ENCODE results near the gene CERS4. TPM values are rescaled to one million over a fixed set of nuclear protein-coding genes. Genes with fewer than 3 reads are reported as not detected.
A peak's percentile ranks its signal among the peaks of the same experiment; 100 is the strongest.

Gene CERS4, protein sequence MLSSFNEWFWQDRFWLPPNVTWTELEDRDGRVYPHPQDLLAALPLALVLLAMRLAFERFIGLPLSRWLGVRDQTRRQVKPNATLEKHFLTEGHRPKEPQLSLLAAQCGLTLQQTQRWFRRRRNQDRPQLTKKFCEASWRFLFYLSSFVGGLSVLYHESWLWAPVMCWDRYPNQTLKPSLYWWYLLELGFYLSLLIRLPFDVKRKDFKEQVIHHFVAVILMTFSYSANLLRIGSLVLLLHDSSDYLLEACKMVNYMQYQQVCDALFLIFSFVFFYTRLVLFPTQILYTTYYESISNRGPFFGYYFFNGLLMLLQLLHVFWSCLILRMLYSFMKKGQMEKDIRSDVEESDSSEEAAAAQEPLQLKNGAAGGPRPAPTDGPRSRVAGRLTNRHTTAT
- total RNA-seq, result 10 to 100 TPM; 21.5 to 21.9 TPM
- 13.3 TPM for polyA plus RNA-seq

DNA sequence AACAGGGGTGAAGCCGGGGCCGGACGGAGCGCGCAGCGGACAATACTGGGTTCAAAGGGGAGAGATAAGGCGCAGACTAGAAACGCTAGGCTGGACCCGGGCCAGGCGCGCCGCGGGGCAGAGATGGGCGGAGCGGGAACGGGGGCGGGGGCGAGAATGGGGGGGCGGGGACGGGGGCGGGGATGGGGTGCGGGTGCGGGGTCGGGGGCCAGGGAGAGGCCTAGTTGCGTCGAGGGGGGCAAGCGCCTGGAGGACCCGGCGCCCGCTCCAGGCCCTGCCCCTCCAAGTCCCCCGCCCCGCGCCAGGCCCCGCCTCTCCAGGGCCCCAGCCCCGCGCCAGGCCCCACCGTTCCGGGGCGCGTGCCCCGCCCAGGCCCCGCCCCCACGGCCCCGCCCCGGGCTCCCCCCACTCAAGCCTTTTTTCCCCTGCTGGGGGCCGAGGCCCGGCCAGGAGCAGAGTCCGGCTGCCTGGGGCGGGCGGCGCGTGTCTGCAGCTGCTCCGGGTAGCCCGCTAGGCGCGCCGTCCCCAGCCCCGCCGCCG is at the start of gene CERS4:
Gene CERS4, plus strand, starts transcription at position 449 of the 540 bp plus-strand sequence. CDS start 41,707 bp downstream, outside the sequence.
- Mint-ChIP-seq H3K36me3 (peaks cover 0 to 14% (median 2%) of the 10 kb centered on the region in 3 donors), H3K27ac (peak within 1 kb of the TSS; percentile 75 to 99 (median 93)), H3K4me3 (peak within 1 kb of the TSS; percentile 82 to 97 (median 89)), H3K27me3 (peaks cover 0 to 4% of the 10 kb centered on the region in 2 donors), H3K9me3 (no peaks in the 10 kb centered on the region), H3K4me1 (peaks cover 22 to 43% (median 22%) of the 10 kb centered on the region in 3 donors)
- Histone ChIP-seq H3K27ac (ENCODE audit: low read depth, low read length) (peak within 1 kb of the TSS; percentile 67), H3K4me1 (ENCODE audit: insufficient read depth, low read length) (peaks cover 15% of the 10 kb centered on the region), H3K27me3 (ENCODE audit: insufficient read depth, low read length, poor library complexity, severe bottlenecking) (no peaks in the 10 kb centered on the region), H3K36me3 (ENCODE audit: insufficient read depth, low read length) (no peaks in the 10 kb centered on the region), H3K9me3 (ENCODE audit: low read length) (no peaks in the 10 kb centered on the region), H3K4me3 (ENCODE audit: low read length) (peak within 1 kb of the TSS; percentile 87)
- DNase-seq, result peak in 4 of 5 donors; percentile 74 to 86 (median 77)
- CTCF ChIA-PET, result interaction anchor here (1.0 to 1.2 kb wide), 3 partner anchors 11 to 51 kb away, joined by 3 to 5 read pairs (median 3); no protein-coding TSS in a partner anchor
- POLR2A ChIA-PET, result interaction anchor here (1.3 kb wide), 1 partner anchor 14 kb away, joined by 5 read pairs; no protein-coding TSS in a partner anchor

DNA sequence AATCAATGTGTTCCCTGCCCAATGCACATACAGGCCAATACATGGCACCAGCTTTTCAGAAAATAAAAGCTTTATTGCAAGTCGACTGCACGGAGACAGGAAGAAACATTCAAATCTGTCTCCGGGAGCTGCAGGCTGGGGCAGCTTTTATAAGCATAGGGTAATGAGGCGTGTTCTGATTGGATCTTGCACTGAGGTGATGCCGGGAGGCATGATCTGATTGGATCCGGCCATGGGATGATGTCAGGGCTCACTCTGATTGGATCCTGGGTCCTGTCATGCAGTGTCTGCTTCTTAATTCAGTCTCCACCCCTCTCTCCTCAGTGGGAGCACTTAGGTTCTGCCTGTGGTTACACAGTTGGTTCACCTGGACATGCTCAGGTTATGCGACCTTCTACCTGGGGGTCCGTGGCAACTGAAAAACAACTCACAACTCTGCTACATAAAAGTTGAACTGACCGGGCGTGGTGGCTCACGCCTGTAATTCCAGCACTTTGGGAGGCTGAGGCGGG is 48.0 kb upstream of the CERS4 start:
- CTCF ChIA-PET, result no interaction called here
- POLR2A ChIA-PET, result no interaction called here

DNA sequence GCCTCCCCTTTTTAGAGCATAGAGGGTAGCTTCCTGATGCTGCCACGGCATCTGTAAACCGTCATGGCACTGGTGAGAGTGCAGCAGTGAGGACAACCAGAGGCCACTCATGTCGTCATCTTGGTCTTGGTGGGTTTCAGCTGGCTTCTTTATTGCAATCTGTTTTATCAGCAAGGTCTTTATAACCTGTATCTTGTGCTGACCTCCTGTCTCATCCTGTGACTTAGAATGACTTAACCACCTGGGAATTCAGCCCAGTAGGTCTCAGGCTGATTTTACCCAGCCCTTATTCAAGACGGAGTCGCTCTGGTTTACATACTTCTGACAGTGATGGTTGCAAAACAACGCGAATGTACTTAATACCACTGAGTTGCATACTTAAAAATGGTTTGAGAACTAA is 45.4 kb upstream of the CERS4 start:
- DNase-seq, result no peak
- Mint-ChIP-seq H3K36me3 (no peaks in the 10 kb centered on the region), H3K27me3 (no peaks in the 10 kb centered on the region), H3K27ac (no peak overlapping the region), H3K4me1 (no peaks in the 10 kb centered on the region), H3K4me3 (no peak overlapping the region), H3K9me3 (no peaks in the 10 kb centered on the region)
- no peak overlapping the region for H3K4me3 ChIP-seq (ENCODE audit: low read length)
- H3K9me3 ChIP-seq (ENCODE audit: low read length), result no peaks in the 10 kb centered on the region
- no peaks in the 10 kb centered on the region for H3K27me3 ChIP-seq (ENCODE audit: insufficient read depth, low read length, poor library complexity, severe bottlenecking)
- no peaks in the 10 kb centered on the region for H3K36me3 ChIP-seq (ENCODE audit: insufficient read depth, low read length)
- ChIA-PET CTCF (interaction anchor here (1.6 kb wide), 1 partner anchor 90 kb away, joined by 3 read pairs; no protein-coding TSS in a partner anchor), POLR2A (no interaction called here)
- H3K4me1 ChIP-seq (ENCODE audit: insufficient read depth, low read length), result no peaks in the 10 kb centered on the region
- H3K27ac ChIP-seq (ENCODE audit: low read depth, low read length), result no peak overlapping the region

More for the DNA sequence above, 48.0 kb upstream of the CERS4 start:
- Histone ChIP-seq H3K4me3 (ENCODE audit: low read length) (no peak overlapping the region), H3K27ac (ENCODE audit: low read depth, low read length) (no peak overlapping the region), H3K27me3 (ENCODE audit: insufficient read depth, low read length, poor library complexity, severe bottlenecking) (no peaks in the 10 kb centered on the region), H3K36me3 (ENCODE audit: insufficient read depth, low read length) (no peaks in the 10 kb centered on the region), H3K9me3 (ENCODE audit: low read length) (no peaks in the 10 kb centered on the region), H3K4me1 (ENCODE audit: insufficient read depth, low read length) (no peaks in the 10 kb centered on the region)
- no peak for DNase-seq
- peak overlapping the region in 1 of 7 donors; percentile 36 for H3K4me3 Mint-ChIP-seq
- no peak overlapping the region for H3K27ac Mint-ChIP-seq
- H3K4me1 Mint-ChIP-seq, result peaks cover 0 to 5% (median 1%) of the 10 kb centered on the region in 3 donors
- no peaks in the 10 kb centered on the region for H3K36me3 Mint-ChIP-seq
- no peaks in the 10 kb centered on the region for H3K9me3 Mint-ChIP-seq
- H3K27me3 Mint-ChIP-seq, result peaks cover 4 to 11% of the 10 kb centered on the region in 2 donors

DNA sequence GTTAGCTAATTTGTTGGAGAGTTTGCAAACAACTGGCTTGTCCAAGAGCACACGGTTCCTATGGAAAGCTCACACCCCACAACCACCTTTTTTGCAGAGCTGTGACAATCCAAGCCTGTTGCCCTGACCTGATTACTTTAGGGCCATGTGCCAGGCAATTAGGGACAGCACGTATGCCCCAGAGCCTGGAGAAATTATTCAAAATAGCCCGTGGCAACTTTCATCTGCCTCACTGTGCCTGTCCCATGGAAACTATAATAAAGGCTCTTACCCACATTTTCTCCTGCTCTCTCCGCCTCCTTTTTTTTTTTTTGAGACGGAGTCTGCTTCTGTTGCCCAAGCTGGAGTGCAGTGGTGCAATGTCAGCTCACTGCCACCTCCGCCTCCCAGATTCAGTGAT is 41.2 kb upstream of the CERS4 start:
- no peak overlapping the region for H3K4me3 Mint-ChIP-seq
- no peak for DNase-seq
- ChIA-PET POLR2A (no interaction called here), CTCF (no interaction called here)
- Histone ChIP-seq H3K4me3 (ENCODE audit: low read length) (no peak overlapping the region), H3K36me3 (ENCODE audit: insufficient read depth, low read length) (no peaks in the 10 kb centered on the region), H3K27me3 (ENCODE audit: insufficient read depth, low read length, poor library complexity, severe bottlenecking) (no peaks in the 10 kb centered on the region), H3K4me1 (ENCODE audit: insufficient read depth, low read length) (no peaks in the 10 kb centered on the region), H3K27ac (ENCODE audit: low read depth, low read length) (no peak overlapping the region), H3K9me3 (ENCODE audit: low read length) (no peaks in the 10 kb centered on the region)
- H3K27me3 Mint-ChIP-seq, result no peaks in the 10 kb centered on the region
- no peaks in the 10 kb centered on the region for H3K9me3 Mint-ChIP-seq
- no peaks in the 10 kb centered on the region for H3K36me3 Mint-ChIP-seq
- no peaks in the 10 kb centered on the region for H3K4me1 Mint-ChIP-seq
- H3K27ac Mint-ChIP-seq, result no peak overlapping the region

DNA sequence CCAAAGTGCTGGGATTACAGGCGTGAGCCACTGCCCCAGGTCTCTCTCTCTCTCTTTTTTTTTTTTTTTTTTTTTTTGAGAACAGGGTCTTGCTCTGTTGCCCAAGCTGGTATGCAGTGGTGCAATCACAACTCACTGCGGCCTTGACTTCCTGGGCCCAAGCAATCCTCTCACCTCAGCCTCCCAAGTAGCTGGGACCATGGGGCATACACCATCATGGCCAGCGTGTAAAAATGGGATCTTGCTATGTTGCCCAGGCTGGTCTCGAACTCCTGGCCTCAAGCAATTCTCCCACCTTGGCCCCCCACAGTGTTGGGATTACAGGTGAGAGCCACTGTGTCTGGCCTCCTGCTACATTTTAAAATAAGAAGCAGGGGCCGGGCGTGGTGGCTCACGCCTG is 40.6 kb upstream of the CERS4 start:
- no peak for DNase-seq
- no peaks in the 10 kb centered on the region for H3K9me3 Mint-ChIP-seq
- no peaks in the 10 kb centered on the region for H3K4me1 Mint-ChIP-seq
- Histone ChIP-seq H3K4me1 (ENCODE audit: insufficient read depth, low read length) (no peaks in the 10 kb centered on the region), H3K27ac (ENCODE audit: low read depth, low read length) (no peak overlapping the region), H3K4me3 (ENCODE audit: low read length) (no peak overlapping the region), H3K36me3 (ENCODE audit: insufficient read depth, low read length) (no peaks in the 10 kb centered on the region), H3K27me3 (ENCODE audit: insufficient read depth, low read length, poor library complexity, severe bottlenecking) (no peaks in the 10 kb centered on the region), H3K9me3 (ENCODE audit: low read length) (no peaks in the 10 kb centered on the region)
- H3K4me3 Mint-ChIP-seq, result no peak overlapping the region
- no peaks in the 10 kb centered on the region for H3K36me3 Mint-ChIP-seq
- ChIA-PET POLR2A (no interaction called here), CTCF (no interaction called here)
- H3K27ac Mint-ChIP-seq, result no peak overlapping the region
- H3K27me3 Mint-ChIP-seq, result no peaks in the 10 kb centered on the region

DNA sequence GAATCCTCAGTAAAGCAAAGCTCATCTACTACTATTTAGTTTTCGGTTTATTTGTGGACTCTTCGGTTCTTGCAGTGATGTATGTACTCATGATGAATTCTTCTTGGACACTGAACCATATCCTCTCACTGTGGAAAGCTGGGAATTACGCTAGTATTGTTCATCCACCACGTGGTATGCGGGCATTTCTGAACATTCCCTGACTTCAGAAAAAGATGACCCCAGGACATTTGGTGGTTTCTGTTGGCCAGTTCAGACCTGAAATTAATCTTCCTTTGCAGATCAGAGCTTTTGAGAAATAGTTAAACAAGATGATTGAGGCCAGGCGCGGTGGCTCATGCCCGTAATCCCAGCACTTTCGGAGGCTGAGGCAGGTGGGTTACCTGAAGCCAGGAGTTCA is 34.5 kb upstream of the CERS4 start:
- H3K9me3 ChIP-seq (ENCODE audit: low read length), result no peaks in the 10 kb centered on the region
- peaks cover 0 to 2% (median 0%) of the 10 kb centered on the region in 3 donors for H3K4me1 Mint-ChIP-seq
- H3K36me3 ChIP-seq (ENCODE audit: insufficient read depth, low read length), result no peaks in the 10 kb centered on the region
- no peaks in the 10 kb centered on the region for H3K4me1 ChIP-seq (ENCODE audit: insufficient read depth, low read length)
- CTCF ChIA-PET, result interaction anchor here (0.8 kb wide), 1 partner anchor 79 kb away, joined by 3 read pairs; no protein-coding TSS in a partner anchor
- DNase-seq, result no peak
- H3K27ac Mint-ChIP-seq, result no peak overlapping the region
- no peaks in the 10 kb centered on the region for H3K27me3 Mint-ChIP-seq
- no peak overlapping the region for H3K4me3 Mint-ChIP-seq
- no peaks in the 10 kb centered on the region for H3K27me3 ChIP-seq (ENCODE audit: insufficient read depth, low read length, poor library complexity, severe bottlenecking)
- H3K36me3 Mint-ChIP-seq, result no peaks in the 10 kb centered on the region
- H3K9me3 Mint-ChIP-seq, result no peaks in the 10 kb centered on the region
- POLR2A ChIA-PET, result no interaction called here
- no peak overlapping the region for H3K4me3 ChIP-seq (ENCODE audit: low read length)
- no peak overlapping the region for H3K27ac ChIP-seq (ENCODE audit: low read depth, low read length)

DNA sequence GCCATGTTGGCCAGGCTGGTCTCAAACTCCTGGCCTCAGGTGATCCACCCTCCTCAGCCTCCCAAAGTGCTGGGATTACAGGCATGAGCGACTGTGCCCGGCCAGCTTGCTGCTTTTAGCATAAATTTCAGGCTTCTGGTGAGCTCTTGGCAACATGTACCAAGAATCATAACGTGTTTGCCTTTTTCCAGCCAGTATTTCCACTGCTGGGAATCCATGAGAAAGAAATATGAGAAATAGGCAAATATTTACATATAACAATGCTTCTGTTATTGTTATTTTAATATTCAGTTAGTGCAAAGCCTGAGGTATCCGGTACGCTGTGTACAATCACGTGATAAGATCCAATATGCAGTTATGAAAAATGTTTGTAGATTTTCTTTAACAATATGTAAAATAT is 29.2 kb upstream of the CERS4 start:
- H3K27me3 ChIP-seq (ENCODE audit: insufficient read depth, low read length, poor library complexity, severe bottlenecking), result no peaks in the 10 kb centered on the region
- peaks cover 7% of the 10 kb centered on the region for H3K4me1 ChIP-seq (ENCODE audit: insufficient read depth, low read length)
- no peaks in the 10 kb centered on the region for H3K9me3 Mint-ChIP-seq
- H3K27ac ChIP-seq (ENCODE audit: low read depth, low read length), result no peak overlapping the region
- H3K9me3 ChIP-seq (ENCODE audit: low read length), result no peaks in the 10 kb centered on the region
- H3K4me3 ChIP-seq (ENCODE audit: low read length), result no peak overlapping the region
- H3K4me1 Mint-ChIP-seq, result peaks cover 7 to 11% (median 10%) of the 10 kb centered on the region in 3 donors
- no peaks in the 10 kb centered on the region for H3K36me3 ChIP-seq (ENCODE audit: insufficient read depth, low read length)
- H3K36me3 Mint-ChIP-seq, result no peaks in the 10 kb centered on the region
- no peak overlapping the region for H3K4me3 Mint-ChIP-seq
- H3K27ac Mint-ChIP-seq, result no peak overlapping the region
- H3K27me3 Mint-ChIP-seq, result no peaks in the 10 kb centered on the region
- no peak for DNase-seq
- CTCF ChIA-PET, result no interaction called here
- POLR2A ChIA-PET, result no interaction called here

DNA sequence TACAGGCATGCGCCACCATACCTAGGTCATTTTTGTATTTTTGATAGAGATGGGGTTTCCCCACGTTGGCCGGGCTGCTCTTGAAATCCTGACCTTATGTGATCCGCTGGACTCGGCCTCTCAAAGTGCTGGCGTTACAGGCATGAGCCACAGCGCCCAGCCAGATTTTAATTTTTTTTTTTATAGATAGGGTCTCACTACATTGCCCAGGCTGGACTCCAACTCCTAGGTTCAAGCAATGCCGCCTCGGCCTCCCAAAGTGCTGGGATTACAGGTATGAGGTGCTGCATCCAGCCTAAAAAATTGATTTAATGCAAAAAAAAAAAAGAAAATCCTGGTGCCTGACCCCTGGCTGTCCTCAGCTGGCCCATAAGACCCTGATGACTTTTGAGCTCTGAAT is 24.9 kb upstream of the CERS4 start:
- Histone ChIP-seq H3K27me3 (ENCODE audit: insufficient read depth, low read length, poor library complexity, severe bottlenecking) (no peaks in the 10 kb centered on the region), H3K4me1 (ENCODE audit: insufficient read depth, low read length) (peaks cover 7% of the 10 kb centered on the region), H3K27ac (ENCODE audit: low read depth, low read length) (no peak overlapping the region), H3K4me3 (ENCODE audit: low read length) (no peak overlapping the region), H3K9me3 (ENCODE audit: low read length) (no peaks in the 10 kb centered on the region), H3K36me3 (ENCODE audit: insufficient read depth, low read length) (no peaks in the 10 kb centered on the region)
- POLR2A ChIA-PET, result no interaction called here
- H3K4me3 Mint-ChIP-seq, result no peak overlapping the region
- H3K4me1 Mint-ChIP-seq, result peaks cover 7 to 11% (median 10%) of the 10 kb centered on the region in 3 donors
- no peak for DNase-seq
- no peaks in the 10 kb centered on the region for H3K36me3 Mint-ChIP-seq
- CTCF ChIA-PET, result no interaction called here
- H3K27ac Mint-ChIP-seq, result no peak overlapping the region
- H3K27me3 Mint-ChIP-seq, result peaks cover 0 to 2% of the 10 kb centered on the region in 2 donors
- H3K9me3 Mint-ChIP-seq, result no peaks in the 10 kb centered on the region
